ENCODE data around the gene AGBL1.

Gene AGBL1

DNA sequence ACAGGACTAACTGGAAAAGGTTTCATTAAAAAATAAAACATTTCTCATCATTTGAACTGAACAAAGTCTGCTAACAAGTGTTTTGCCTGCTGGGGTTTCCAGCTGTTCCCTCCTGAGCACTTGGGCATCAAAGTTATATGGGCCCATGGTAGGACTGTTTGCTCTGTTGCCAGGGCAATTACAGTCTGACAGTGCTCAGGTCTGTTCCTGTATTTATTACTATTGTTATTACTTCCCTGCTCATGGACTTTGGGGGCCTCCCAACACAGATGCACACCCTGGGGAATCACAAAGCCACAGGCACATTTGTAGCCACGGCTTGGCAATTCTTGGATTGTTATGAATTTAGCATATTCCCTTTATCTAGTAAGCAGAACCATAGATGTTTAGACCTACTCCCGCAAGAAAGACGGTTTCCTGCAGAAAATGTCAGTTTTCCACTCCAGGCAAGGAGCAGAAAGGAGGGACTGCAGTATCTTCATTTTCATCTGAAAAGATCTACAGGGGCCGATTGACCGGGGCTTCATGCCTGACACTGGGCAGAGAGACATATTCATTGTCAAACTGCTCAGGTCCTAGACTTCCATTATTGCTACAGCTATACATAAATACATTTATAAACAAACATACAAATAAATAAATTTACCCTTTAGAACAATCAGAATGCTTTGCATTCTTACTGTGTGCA is 580.2 kb downstream of the AGBL1 start:
- DNase-seq, result no peak

DNA sequence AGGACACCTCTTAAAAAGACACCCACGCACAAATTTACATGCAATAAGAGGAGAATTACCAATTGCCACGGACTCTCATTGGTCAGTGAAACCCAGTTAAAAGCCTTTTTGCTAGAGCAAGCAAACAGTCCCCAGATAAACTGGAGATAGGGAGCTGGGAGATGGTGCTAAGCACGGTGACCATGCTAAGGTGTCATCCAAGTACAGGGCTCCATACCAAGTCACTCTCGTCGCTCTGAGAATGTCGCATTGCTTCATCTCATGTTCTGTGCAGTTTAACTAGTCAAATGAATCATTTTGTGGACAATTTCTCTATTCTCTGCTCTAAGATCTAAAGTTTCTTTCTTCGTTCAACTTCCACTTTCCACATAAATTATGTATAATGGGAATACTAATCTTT is 581.9 kb downstream of the AGBL1 start:
- DNase-seq, result no peak

DNA sequence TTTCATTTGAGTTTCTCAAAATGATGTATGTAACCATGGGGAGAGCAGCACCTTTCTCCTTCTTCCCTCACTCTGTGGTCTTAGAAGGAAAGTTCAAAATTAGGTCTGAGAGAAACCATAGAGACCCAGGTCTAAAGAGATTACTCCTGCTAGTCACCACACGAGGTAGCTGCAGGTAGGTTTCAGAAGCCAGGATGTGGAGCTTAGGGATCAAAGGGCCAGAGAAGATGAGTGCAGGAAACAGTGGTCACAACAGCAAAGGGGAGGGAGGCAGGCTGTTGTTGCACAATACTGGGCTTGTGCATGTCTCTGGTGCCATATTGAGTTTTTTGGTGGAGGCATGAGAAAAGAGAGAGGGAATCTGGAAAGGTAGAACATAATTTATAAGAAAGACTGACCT is 583.6 kb downstream of the AGBL1 start:
- DNase-seq, result no peak

DNA sequence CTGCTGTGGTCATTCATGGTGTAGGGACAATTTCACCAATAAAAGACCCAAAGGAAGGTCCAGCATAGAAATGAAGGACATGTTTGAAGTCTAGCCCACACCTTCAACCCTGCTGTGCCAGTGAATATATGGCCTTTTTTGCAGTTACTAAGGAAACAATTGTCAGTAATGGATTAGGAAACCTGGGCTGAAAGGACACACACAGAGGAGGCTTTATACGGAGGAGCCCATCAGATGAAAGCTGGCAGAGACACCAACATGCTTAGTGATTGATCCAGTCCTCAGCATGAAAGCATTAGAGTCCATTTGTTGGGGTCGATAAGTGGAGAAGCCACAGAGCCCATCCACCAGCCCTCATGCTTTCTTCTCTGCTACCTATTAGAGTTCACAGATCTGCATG is 584.3 kb downstream of the AGBL1 start:
- no peak for DNase-seq

DNA sequence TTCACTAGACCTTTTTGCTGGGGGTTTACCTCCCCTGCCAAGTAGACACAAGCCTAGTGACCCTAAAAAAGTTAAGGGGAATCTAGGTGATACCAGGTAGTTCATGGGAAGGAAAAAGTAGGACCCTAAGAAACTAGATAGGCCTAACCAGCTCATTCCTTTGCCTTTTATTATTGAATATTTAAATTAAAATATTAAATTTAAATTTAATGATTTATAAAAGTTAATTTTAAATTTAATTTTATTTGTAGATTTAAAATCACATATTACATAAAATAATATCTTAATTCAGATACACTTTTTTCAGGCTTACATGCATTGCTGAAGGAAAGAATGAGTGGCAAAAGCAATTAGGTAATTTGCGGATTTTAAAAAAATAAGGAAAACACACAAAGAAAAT is 584.9 kb downstream of the AGBL1 start:
- DNase-seq, result no peak

DNA sequence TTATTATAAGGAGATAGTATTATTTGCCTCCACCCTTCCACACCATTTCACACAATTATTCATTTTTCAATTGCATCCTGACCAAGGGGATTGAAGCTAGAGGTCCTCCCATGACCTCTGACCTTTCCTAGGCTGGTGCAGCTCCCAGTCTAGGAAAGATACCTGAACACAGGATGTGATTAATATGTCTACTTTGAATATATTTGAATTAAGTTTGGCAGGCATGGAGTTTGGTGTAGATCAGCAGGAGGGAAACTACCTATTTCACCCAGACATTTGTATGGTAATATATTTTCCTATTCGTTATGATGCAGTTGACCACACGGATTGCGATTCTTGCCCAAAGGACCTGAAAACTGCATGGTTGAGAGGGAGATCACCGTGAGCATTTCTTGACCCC is 596.3 kb downstream of the AGBL1 start:
- no peak for DNase-seq

DNA sequence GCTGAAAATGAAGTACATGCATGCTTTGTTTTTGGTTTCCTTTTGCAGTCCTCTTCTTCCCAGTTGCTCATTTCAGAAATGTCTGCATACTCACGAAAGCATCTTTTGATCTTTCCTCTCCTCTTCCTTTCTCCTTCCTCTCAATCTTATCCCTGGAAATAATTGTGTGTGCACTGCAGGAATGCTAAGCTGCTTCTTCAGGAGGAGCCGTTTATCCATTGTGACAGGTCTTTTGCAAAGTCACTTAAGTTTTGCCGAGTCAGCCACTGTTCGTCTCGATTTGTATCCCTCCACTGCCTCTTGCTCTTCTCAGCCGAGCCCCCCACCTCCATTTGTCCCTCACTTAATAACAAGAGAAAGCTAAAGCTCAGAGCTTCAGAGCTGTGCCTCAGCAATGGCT is 597.6 kb downstream of the AGBL1 start:
- no peak for DNase-seq

DNA sequence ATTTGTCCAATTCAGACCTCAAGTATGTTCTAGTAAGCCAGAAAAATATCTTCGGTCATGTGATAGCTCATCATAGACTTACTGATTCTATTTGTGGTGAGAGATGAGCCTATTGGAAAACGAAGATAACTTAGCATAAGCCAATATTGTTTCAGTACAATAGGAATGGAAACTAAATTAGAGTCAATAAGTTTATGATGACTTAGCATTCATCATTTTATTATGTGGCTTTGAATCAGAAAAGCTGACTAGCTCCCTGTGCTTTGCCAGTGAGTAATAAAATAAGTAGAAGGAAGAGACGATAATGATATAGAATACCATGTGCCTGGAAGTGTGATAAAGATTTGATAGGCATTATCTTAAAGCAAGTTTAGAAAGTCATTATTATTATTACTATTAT is 605.6 kb downstream of the AGBL1 start:
- DNase-seq, result no peak

DNA sequence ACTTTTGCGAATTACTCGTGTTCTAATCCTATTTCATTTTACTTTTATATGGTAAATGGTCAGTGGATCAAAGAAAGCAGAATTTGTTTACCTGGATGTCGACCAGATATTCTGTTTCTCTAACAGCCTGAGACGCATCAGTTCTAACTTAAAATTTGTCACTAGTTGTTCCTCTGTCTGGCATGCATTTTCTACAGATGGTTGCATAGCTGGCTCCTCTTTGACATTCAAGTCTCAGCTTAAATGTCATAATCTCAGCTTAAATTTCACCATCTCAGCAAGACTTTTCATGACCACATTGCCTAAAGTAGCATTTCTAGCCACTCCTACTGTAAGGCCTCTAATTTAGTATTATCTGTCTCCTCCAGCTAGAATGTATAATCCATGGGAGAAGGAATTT is 609.3 kb downstream of the AGBL1 start:
- DNase-seq, result no peak

DNA sequence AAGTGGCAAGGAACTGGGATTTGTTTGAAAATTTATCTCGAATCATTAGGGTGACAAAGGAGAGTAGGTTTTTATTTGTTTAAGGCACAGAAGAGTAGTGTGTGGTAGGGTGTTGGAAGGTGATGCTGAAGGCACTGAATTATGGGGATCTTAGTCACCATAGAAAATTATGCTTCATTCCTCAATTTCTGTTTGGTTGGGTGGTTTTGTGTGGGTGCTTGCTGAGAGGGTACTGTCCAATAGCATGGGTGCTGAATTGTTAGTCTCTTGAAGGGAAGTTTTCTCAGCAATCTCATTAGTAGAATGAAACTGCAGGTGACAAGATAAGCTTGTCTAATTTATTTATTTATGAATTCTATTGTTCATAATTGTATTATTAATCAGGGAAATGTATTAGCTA is 610.9 kb downstream of the AGBL1 start:
- DNase-seq, result peak; percentile 7

DNA sequence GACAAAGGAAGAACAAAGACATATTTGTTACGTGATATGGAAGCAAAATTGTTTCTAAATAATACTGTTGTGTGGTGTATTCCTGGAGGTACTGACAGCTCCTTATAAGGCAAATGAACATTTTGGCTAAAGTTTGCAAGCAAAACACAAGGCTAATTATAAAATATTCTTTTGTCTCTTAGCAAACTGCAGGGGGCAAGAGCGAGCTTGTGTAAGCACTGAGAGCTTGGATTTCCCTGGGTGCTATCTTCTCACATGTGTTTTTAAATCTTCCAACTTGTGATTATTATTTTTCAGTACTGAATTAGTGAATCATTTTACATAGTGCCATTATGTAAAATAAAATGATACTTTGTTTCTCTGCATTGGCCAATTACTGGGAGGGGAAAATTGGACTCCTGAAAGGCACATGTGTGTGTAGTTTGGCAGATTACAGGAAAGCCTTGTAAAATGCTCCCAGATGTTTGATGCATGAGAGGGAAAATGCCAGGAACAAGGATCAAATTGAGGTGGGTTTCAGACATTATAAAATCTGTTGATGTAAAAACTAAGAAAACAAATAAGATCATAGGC is 611.5 kb downstream of the AGBL1 start:
- DNase-seq, result peak; percentile 5

DNA sequence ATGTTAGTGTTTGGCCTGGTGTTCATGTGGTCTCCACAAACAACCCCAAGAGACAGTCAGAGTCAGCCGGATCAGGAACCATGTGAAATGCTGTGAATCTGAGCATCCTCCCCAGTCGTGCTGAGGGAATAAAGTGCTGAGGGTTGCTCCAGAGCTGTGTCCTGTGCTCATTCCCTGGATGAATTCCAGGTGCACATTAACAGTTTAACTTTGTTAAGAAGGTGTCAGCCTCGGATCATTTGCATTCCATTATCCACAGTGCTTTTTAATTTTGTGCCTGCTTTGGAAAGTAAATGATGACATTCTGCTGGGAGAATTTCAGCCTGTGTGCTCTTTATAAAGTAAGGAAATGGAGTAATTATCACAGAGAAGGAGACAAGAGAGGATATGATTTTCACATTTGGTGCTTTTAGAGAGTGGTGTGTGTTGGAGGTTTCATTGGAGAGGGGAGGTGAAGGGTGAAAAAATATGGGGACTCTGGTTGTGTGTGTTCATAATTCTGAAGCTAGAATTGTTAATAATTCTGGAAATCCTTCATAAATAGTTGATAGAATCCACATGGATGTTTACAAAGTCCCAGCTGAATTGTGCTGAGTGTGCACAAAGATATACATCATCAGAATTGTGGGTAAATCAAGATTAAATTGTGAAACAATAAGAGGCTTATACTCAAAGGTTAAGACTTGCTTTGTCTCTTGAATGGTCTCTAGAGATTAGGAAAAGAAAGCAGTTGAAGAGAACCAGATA is 621.4 kb downstream of the AGBL1 start:
- DNase-seq, result no peak

DNA sequence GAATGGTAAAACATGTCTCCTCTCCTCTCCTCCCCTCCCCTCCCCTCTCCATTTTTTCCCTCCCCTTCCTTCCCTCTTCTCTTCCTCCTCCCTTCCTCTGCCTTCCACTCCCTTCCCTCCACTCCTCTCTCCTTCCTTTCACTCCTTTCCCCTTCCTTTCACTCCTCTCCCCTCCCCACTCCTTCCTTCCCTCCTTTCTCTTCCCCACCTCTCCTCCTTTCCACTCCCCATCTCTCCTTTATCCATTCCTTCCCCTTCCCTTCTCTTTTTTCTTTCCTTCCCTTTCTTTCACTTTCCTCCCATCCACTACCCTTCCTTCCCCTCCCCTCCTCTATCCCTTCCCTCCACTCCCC is 621.9 kb downstream of the AGBL1 start:
- no peak for DNase-seq

DNA sequence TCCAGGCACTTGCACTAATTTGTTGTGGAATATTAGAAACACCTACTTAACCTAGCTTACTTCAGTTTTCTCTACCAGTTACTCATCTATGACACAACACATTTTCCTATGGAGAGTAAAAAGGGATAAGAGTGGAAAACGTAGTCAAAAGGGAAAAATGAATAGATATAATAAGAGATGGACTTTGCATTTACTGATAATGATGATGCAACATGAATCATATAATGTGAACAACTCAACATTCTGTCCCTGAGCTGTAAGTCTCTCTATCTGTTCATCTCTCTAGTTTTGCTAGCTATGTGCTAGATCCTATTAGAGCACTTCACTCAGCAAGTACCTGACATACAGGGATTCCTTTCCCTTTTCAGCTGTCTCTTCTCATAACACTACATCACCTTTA is 627.1 kb downstream of the AGBL1 start:
- DNase-seq, result no peak

DNA sequence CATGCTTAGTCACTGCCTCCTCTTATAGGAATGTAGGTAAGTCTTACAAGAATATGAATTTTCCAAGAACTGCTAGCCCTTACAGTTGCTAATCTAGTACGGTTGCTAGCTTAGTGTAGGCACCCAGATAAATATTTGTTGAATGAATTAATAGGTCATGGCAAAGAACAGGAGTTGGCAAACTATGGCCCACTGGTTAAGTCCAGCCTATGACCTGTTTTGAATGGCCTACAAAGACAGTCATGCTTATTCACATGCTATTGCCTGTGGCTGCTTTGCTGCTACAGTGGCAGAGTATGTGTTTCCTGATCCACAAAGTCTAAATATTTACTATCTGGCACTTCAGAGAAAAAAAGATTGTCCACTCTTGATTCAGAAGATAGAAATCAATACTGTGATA is 631.8 kb downstream of the AGBL1 start:
- DNase-seq, result no peak

DNA sequence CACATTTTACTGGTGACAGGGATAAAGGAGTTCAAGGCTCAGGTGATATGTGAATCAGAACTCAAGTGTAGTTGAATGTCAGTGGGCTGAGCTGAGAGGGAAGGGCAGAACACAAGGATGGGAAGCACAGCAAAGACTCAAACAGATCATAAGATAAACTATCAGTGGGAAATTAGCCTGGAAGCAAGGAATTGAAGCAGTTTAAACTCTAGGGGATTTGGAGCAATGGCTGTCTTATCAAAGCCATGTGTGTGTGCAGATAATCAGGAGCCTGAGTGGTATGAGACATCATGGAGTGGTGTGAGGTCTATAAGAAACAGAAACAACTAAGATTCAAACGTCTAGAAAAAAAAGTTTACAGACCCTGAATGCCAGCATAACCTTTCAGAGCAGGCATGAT is 634.6 kb downstream of the AGBL1 start:
- DNase-seq, result no peak

DNA sequence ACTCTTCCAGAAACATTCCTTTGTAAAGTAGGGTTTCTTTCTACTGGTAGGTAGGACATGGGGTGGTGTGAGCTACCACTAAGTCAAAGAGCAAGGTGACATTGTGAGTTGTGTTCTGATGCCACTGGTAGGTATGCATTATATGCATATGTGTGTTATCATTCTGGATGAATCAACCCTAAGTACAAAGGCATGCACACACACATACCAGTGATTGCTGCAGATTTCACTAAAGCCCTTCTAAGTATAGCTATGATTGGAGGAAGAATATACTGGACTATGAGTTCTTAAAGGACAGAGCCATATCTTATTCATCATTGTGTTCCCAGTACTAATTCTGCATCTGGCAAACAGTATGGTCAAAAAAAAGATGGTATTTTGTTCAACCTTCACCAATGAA is 646.0 kb downstream of the AGBL1 start:
- no peak for DNase-seq

DNA sequence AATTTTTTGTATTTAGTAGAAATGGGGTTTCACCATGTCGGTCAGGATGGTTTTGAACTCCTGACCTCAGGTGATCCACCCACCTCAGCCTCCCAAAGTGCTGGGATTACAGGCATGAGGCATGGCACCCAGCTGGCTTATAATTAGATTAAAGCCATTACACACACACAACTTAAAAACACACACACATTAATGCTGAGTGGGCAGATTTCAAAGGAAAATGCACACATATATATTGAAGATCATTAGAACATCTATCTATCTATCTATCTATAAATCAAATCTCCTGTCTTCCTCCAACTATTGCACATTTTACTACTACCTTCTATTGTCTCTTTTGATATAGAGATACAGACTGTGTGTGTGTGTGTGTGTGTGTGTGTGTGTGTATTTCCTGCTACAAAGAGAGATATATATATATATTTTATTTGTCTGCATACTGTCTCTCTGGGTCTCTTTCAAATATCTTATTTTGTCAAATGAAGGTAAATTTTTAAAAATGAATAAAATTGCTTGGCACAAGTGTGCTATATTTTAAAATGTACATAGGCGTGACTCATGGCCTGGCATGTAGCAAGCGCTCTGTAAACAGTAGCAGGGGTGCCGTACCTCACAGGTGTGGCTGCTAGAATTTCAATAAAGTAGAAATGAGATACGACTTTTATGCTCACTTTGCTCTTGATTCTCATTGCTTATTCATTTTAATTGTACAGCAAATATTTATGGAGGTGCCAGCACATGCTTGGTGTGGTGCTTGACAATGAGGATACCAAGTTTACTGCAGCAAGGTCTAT is 655.8 kb downstream of the AGBL1 start:
- no peak for DNase-seq

DNA sequence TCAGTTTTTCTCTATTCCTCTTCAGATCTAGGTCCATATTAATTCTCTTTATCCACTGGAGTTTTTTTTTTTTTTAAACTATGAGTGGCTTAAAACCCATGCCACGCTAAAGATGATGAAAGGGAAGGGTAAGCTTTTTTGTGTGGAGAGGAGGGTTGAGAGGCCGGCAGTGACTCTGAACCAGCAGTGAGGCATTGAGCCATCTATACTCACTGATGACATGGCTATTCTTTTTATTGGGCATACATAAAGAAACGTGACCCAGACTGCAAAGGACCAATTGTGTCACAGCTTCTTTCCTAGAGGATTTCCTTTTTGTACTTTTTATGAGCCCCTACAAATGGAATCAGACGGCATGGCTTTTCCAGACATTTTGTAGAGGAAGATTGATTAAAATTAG is 662.2 kb downstream of the AGBL1 start:
- no peak for DNase-seq

DNA sequence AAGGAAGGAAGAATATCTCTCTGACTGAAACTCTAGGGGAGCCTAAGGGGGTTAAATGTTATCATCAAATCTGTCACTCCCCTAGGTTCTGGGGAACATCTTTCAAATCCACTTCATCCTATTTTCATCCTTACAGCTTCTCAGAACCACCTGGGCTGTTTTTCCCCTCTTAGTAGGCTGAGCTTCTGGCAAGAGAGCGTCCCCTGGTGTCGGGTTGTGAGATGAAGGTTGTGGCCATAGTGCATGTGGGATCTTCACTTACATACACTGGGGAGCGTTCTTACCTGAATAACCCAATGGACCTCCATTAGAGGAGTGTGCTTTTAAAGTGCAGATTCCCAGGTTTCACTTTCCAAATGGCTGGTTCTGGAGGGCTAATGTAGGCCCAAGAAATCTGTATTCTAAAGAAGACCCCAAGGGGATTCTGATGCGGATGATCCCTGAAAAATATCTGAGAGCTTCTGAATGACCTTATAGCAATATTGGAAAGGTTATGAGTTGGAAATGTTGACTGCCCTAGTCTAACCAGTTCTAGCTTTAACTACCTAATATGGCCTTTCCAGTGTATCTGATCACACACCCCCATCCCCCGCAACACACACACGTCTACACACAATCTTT is 663.7 kb downstream of the AGBL1 start:
- DNase-seq, result no peak

DNA sequence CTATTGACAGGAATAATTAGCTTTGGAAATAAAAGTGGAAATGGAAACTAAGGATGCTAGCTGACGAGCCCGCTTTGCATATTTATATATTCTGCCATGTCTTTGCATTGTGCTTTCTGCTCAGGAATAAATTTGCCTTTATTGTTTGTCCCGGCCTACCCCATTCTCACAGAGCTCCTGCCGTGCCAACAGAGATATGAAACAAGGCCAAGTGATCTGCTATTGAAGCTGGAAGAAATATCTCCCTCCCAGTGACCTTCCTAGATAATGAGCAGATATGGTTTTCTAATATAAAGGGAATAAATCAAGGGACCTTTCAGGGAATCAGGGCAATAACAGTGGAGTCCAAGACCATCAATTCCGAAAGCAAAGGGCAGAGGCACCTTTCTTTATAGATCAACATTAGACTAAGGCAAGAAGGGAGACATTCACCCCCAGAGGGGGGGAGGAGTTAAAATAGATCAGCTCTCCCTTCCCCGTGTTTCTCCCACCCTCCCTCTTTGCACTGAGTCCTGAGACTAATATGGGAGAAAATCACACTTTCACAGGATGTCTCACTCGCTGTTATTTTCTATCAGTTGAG is 664.6 kb downstream of the AGBL1 start:
- DNase-seq, result no peak

DNA sequence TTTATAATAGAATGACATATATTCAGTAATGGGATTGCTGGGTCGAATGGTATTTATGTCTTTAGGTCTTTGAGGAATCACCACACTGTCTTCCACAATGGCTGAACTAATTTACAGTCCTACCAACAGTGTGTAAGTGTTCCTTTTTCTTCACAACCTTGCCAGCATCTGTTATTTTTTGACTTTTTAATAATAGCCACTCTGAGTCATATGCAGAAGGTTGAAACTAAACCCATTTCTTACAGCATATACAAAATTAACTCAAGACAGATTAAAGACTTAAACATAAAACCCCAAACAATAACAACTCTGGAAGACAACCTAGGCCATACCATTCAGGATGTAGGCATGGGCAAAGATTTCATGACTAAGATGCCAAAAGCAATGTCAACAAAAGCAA is 671.4 kb downstream of the AGBL1 start:
- DNase-seq, result no peak

DNA sequence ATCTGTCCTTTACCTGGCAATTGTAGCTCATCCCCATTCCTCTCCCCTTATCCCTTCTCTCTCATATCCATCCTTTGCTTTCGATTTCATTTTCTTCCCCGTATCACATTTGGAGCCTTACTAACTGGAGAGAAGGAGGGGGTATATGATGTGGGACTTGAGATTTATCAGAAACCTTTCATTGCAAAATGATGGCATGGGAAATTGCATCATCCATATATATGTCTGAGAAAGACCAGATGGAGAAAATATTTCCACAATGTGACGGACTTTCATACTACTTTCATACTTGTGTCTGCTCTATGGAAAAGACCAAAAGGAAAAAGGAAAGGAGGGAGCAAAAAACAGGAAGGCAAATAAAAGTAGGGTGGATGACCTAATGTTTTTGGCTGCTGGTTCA is 675.2 kb downstream of the AGBL1 start:
- DNase-seq, result no peak
